Stimulated activated CD4-positive, alpha-beta T cell treated with anti-CD3 and anti-CD28 coated beads, Interleukin-4, amount 100 ng/mL, for 24 hours (primary cell): ENCODE measurements around the gene RALGPS2.
"Not testable (repeated sequence)": the region's sequence is repeated elsewhere in the genome, so short reads cannot be mapped to it uniquely, and the experiment has no call there.

Source experiments
- DNase-seq: peaks from one replicate; pipeline ENCODE4 v3.0.0-alpha.2; 2020

Gene RALGPS2

DNA sequence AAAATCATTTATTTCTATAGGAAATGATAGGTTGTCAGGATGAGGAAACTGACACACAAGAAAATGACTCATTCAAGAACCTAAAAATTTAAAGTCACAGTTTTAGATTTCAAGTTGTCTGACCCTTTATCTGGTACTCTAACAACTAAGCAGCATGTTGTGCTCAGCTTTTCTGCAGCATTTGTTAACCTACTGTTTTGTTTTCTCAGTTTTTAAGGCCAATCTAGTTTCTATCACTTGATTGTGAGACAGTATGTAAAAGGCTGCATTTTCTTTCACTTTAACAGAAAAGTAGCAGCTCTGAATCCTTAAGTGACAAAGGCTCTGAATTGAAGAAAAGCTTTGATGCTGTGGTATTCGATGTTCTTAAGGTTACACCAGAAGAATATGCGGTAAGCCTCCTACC lies 59.1 kb downstream of the RALGPS2 start:
- no peak for DNase-seq

DNA sequence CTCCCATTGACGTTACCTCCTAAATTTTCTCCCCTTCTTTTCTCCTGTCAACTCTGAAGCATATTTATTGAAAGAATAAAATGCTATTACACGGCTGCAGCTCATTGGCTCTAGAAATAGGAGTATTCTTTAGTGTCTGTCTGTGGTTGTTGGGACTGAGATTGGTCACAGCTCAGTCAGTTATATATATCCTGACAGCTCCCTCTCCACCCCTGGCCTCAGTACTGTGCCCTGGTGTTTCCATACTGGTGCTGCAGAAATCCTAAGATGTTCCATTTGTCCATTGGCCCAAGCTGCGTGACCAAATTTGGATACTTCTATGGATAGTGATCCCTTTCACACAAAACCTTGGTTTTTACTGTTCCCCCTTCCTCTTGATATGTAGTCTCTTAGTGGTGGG lies 67.3 kb downstream of the RALGPS2 start:
- DNase-seq: no peak

DNA sequence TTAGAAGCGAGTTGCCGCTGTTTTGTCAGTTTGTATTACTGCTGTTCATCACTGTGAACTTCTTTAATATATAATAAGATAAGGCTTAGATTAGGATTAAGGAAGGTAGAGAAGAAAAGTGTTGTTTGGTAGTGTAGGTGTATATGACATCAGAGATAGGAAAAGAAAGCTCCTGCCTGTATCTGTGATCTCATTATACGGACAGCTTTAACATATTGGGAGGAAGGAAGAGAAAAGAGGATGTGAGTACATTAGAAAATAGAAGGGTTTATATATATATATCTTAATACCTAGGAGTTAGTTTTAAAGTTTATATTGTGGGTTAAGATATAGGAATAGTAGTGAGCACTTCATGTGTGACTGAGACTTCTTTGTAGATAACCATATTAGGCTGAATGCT lies 71.0 kb downstream of the RALGPS2 start:
- DNase-seq: no peak

DNA sequence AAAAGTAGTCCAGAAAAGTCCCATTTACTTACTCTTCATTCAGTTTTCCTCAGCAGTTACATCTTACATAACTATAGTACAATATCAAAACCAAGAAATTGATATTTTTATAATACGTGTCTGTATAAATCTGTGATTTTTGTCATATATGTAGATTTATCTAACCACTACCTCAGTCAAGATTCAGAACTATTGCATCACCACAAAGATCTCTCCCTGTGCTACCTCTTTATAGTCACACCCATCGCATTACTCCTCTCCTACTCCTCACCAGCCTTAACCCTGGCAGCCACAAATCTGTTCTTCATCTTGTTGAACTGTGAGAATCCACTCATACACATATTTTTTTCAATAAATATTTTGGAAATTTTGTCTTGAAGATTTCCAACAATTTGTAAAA lies 72.5 kb downstream of the RALGPS2 start:
- DNase-seq: no peak

DNA sequence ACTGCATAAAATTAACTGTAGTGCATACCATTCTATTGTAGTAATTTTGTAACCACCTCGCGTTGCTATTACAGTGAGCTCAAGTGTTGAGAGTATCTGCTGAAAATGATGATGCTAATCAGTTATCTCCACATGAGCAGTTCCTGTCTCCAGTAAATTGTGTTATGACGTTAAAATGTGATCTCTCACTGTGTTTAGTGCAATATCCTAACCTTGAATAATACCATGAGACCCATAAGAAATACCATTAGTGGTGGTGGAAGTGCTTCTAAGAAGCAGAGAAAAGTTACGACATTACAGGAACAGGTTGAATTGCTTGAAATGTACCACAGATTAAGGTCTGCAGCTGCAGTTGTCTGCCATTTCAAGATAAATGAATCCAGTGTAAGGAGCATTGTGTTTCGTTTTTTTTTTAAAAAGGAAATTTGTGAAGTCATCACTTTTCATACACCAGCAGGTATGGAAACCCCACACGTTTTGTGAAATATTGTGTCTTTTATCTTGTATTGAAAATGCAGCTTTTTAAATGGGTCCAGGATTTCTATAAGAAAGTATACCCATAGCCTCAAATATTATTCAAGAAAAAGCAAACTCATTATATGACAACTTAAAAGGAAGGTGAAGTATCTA lies 73.3 kb downstream of the RALGPS2 start:
- no peak for DNase-seq

DNA sequence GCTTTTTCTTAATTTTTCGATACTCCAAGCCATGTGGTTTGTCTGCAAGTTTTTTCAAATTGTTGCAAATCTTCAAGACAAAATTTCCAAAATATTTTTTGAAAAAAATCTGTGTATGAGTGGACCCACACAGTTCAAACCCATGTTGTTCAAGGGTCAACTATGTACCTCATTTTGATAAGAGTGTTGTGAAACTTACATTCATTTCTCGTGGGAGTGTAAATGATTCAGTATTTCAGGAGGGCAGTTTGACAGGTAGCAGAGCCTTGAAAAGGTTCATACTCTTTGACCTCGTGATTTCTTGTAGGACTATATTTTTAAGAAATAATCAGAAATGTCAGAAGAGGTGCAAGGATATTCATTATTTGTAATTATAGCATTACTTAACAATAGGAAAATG lies 77.8 kb downstream of the RALGPS2 start:
- no peak for DNase-seq

DNA sequence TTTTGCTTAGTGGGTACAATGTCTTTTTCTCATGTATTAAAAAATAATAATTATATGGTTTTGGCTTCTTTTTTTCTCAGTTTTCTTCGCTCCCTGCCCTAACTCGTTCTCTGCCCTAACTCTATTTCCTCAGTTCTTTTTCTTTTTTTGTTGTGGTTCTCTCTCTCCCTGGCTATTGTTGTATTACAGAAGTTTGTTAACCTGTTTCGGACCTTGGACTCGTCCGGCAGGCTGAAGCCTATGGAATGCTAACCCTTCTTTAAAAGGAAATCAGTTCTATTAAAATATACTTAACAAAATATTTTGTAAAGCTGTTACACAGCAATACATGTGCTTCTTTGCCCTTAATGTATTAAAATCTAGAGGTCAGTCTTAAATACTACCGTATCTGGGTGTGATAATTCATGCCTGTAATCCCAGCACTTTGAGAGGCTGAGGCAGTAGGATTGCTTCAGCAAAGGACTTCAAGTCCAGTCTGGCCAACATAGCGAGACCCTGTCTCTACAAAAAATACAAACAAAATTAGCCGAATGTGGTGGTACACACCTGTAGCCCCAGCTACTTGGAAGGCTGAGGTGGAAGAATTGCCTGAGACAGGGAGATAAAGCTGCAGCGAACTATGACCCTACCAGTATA lies 81.7 kb downstream of the RALGPS2 start:
- no peak for DNase-seq

DNA sequence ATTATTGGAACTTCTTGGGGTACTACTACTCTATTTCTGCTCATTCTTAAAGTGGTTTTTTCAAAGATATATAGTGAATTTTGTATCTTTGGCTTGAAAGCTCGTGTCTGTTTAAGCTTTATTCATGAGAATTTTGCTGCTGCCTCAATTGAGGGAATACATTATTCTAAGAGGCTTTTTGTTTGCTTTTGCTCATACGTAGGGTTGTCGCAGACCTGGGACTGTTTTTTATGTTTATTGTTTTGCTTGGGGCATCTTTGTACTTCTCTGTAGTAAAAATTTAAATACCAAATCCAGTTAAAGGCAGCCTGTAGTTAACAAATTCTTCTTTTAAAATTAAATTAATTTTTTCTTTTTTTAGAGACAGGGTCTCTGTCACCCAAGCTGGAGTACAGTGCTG lies 83.5 kb downstream of the RALGPS2 start:
- no peak for DNase-seq

DNA sequence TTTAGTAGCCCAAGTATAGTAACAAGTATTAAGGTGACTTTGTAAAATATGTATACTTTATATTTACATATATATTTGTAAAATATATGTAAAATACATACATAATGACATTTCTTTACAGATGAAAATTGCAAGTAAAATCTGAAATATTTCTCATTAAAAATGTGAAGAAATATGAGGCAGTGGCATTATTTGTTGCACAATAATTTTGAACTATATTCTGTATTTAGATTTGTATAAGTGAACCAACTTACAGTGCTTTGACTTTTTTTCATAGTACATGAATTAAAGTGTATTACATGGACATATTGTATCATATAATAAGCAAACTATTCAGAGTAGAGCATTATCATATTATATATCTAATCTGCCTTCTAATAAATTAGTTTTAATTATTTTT lies 85.5 kb downstream of the RALGPS2 start:
- no peak for DNase-seq

DNA sequence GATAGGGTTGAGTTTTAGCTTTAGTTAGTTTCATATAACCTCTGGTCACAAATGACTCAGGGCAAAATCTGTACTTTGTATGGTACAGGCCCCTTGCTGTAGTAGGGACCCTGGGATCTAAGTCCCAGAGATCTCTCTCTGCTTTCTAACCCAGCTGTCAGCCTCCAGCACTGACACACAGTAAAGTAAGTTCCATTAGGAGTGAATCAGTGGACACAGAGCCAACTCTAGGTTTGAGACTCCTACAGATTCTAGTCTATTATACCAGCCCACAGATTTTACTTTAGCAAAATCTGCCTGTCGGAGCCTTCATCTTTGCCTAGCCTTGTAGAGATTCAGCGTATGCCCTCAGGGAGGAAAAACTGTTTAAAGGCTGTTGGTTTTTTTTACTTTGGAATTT lies 93.4 kb downstream of the RALGPS2 start:
- no peak for DNase-seq

DNA sequence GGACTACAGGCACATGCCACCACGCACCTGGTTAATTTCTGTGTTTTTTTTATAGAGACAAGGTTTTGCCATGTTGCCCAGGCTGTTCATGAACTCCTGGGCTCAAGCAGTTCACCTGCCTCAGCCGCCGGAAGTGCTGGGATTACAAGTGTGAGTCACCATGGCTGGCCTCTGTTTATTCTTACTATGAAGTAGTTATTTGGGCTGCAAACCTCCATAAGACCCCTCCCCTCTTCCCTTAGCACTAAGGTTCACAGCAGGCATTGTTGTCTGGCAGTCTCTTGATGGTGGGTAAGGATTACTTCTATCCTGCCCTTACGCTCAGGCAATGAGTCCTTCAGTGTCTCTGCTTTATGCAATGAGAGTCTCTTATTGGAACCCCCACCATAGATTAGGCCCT lies 94.1 kb downstream of the RALGPS2 start:
- DNase-seq: no peak

DNA sequence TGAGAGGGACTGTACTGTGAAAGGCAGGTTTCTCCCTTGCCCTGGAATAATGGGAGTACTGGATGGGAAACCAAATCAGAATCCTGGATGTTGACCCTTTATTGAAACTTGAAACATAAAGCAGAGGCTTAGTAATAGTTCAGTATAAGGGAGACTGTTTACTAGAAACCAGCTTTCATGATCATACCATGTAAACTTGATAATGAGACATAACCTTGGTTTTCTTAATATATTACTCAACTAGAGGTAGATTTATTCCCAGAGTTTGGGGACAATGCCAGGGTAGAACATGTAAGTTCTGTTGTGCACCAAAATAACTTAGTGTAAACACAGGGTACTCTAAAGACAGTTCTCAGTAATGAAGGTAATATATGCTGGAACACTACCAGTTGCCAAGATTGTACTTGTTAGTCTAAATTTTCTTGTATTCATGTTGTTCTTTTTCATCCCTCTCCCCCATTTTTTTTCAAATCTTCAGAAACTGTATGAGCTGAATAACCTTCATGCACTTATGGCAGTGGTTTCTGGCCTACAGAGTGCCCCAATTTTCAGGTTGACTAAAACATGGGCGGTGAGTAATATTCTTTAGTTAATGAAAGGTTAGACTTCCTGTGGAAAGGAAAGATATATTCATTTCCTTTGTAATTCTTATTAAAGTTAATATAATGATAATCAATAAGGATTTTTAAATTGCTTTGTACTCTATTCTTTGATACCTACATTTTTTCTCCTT lies 96.3 kb downstream of the RALGPS2 start:
- no peak for DNase-seq

DNA sequence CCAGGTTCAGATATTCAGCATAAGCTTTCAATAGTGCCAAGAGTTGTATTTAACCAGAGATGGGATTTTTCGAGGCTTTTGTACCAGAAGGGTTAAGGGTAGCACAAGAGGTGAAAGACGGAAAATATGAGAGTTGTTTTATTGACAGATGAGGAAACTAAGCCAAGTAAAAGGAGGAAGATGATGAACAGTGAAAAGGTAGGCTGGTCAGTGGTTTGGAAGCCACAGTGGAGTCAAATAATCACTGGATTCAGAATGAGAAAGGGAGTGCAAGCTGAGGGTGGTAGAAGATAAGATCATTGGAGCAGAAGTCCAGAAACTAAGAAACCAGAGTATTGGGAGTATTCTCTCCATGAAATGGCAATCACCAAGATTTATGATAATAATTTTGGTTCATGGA lies 100.1 kb downstream of the RALGPS2 start:
- DNase-seq: no peak

DNA sequence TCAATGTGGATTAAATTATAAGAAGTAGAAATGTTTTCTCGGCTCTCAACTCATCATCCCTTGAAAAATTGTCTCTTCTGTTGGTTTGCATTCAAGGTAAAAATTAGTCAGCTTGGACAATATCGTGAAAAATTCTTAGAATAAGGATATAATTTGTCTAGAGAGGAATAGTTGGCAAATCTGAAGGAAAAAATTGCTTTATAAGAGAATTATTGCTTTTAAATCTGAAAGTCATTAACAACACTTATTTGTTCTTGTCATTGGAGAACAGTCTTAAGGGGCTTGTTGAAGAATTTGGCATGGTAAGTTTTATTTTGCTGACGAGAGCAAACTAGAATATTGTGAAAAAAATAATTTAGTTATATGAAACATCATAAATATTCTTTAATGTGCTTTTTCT lies 119.4 kb downstream of the RALGPS2 start:
- no peak for DNase-seq

DNA sequence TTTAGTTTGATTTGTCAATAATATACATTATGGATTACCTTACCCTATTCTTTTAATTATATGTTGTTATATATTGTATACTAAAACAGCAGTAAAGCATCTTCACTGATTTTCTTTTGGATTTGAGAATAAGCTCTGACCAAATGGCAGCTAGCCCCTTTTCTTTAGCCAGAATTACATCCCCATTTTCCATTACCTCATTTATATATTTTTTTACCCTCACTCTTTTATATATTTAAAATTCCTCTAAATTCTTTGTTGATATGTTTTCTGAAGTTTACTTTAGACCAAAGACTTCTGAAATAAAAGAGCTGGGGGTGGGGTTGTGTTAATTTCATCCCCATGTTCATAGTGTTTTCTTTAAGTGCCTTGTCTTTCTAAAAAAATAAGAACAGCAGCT lies 121.3 kb downstream of the RALGPS2 start:
- no peak for DNase-seq

DNA sequence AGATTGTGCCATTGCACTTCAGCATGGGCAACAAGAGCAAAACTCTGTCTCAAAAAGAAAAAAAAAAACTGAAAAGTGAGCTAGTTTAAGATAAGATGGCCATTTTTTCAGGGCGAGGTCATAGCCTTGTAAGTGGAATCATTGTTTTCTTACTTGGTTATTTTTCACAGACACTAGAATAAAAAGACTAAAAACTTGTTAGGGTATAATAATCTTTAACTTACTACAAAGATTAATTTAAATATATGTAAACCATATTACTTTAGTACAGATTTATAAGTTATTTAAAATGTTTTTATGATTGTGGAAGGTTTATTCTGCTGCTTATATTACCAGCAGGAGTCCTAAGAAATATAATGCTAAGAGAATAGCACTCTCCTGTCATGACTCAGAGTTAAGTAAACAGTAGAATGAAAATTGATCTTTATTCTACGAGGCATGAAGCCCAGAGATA lies 122.4 kb downstream of the RALGPS2 start:
- DNase-seq: no peak

DNA sequence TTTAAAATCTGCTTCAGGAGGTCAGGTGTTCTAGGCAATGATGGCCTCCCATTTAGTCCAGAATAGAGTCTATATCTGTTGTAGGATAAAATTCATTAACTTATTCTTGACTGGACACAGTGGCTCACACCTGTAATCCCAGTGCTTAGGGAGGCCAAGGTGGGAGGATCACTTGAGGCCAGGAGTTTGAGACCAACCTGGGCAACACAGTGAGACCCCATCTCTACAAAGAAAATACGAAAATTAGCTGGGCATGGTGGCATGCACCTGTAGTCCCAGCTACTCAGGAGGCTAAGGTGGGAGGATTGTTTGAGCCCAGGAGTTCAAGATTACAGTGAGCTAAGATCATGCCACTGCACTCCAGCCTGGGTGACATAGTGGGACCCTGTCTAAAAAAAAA lies 122.9 kb downstream of the RALGPS2 start:
- not testable (repeated sequence) for DNase-seq

DNA sequence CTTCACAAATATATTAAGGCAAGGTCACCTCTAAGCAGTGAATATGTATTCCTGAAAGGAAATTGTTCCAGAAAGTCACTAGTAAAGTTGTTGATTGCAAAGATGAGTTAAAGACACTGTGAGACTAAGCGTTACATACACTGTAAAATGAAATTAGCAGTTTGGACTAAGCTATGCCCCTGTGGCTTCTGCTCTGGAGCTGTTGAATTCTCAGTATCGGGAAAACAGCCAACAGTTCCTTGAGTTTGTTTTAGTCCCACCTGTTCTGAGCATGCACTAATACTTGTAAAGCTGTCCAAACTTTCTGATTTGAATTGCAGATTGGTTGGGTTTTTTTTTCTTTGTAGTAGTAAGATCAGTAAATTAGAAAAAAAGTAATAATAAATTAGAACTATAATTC lies 124.9 kb downstream of the RALGPS2 start:
- no peak for DNase-seq

DNA sequence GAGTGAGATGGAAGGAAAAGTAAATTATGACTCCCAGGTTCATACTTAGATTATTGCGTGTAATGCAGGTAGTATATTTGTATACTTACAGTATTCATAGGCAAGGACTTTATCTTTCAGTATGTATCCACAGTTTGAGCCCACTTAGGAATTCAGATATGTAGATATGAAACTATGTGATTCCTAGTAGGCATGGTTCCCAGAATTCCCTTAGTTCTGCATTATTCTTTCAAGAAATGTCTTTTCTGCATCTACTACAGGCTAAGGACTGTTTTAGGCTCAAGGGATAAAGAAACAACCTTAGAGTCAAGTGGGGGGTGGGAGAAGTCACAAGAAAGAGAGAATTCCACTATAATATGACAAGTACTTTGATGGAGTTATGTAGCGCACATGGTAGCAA lies 132.1 kb downstream of the RALGPS2 start:
- DNase-seq: no peak

DNA sequence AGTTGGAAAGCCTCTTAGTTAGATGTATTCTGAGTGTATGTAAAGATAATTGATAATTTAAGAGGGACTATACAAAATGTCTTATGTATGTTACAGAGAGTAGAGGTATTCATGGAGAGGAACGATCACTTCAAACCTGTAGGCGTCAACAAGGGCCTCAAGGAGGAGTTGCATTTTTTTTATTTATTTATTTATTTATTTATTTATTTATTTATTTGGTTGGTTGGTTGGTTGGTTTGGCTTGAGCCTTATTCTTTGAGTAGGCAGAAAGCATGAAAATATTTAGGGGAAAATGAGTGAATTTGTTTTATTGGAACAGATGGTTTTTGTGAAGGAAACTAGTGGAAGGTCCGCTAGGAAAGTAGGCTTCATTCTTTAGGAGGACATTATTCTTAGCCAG lies 137.4 kb downstream of the RALGPS2 start:
- DNase-seq: no peak

DNA sequence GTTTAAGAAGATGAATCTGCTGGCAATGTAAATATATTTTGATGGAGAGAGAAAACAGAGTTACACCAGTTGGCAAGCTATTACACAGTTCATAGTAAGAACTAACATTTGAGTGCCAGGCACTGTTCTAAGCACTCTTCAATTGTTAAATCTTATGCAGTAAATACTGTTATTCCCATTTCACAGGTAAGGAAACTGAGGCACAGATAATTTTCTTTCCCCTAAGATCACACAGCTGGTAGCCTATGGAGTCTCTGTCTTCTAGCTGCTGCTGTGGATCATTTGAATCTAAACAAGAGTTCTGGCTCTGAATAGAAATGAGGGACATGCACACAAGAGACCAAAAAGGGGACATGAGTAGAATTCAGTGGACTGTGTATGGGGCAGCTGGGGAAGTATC lies 137.8 kb downstream of the RALGPS2 start:
- no peak for DNase-seq

DNA sequence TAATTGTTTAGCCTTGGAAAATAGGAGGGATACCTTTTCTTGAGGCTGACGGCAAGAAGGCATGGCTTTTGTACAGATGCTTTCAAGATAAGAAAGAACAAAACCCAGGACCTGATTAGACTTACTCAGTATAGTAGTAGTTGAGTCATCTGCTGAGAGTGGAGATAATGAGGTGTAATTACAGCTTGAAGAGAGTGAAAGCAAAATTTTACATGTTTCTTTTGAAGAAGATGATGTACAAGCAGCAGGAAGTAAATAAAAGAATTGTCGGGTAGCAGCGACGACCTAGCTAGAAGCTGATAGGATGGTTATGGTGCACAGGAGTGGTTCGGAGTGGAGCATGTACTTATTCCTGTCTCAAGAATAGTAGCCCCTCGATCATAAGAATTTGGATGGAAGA lies 139.3 kb downstream of the RALGPS2 start:
- DNase-seq: no peak

DNA sequence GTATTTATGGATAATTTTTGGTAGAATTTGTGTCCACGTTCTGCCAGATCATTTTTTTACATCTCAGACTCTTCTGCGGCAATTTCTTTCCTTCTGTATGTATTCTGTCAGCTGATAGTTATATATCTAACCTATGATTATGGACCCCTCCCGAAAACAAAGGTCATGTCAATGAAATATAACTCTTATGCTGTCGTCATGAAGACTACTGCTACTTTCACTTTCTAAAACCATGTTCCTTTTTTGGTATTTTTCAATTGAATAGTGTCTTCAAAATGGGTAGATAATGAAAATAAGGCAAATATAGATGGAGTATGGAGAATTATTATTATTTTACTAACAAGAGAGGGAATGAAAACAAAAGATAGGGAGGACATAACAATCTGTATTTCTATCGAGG lies 142.6 kb downstream of the RALGPS2 start:
- DNase-seq: no peak

DNA sequence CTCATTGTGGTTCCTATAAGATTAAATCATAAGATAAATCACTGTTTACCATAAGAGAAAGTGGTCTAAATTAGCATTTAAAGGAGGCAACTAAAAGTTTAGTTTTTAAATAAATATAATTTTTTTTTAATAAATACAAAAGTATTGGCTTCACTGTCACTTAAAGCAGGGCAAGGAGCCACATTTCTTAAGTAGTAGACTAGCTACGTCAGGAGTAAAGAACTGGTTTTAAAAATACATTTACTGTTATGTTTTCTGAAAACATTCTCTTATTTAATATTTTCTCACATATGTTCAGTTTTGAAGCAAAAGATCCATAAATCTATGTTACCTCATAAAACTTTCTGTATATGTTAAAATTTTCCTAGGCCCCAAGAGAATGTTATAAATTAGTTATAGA lies 143.7 kb downstream of the RALGPS2 start:
- no peak for DNase-seq
